Activated naive CD8-positive, alpha-beta T cell (primary cell): Measurements from ENCODE around the gene SNAI1.

ENCODE experiments used
- H3K27ac Mint-ChIP-seq: one replicate; pipeline ENCODE4 v1.8.0; 2021; ENCODE audit warnings: mixed read lengths
- H3K27me3 Mint-ChIP-seq: one replicate; pipeline ENCODE4 v1.8.0; 2021; ENCODE audit warnings: mixed read lengths
- H3K36me3 Mint-ChIP-seq: one replicate; pipeline ENCODE4 v1.8.0; 2021; ENCODE audit warnings: mixed read lengths
- H3K4me1 Mint-ChIP-seq: one replicate; pipeline ENCODE4 v1.8.0; 2021; ENCODE audit warnings: low read depth, mixed read lengths
- H3K4me3 Mint-ChIP-seq: one replicate; pipeline ENCODE4 v1.8.0; 2021; ENCODE audit warnings: mild to moderate bottlenecking, mixed read lengths
- H3K9me3 Mint-ChIP-seq: one replicate; pipeline ENCODE4 v1.8.0; 2021; ENCODE audit warnings: low read depth, mixed read lengths

SNAI1 gene

GRCh38 chr20:50023116-50023805 lies 40.5 kb downstream of the SNAI1 start:
- no peaks in the 10 kb centered on the region for H3K27me3 Mint-ChIP-seq
- H3K36me3 Mint-ChIP-seq: no peaks in the 10 kb centered on the region
- no peaks in the 10 kb centered on the region for H3K4me1 Mint-ChIP-seq
- no peaks in the 10 kb centered on the region for H3K9me3 Mint-ChIP-seq
- H3K27ac Mint-ChIP-seq: no peak overlapping the region
- no peak overlapping the region for H3K4me3 Mint-ChIP-seq

DNA sequence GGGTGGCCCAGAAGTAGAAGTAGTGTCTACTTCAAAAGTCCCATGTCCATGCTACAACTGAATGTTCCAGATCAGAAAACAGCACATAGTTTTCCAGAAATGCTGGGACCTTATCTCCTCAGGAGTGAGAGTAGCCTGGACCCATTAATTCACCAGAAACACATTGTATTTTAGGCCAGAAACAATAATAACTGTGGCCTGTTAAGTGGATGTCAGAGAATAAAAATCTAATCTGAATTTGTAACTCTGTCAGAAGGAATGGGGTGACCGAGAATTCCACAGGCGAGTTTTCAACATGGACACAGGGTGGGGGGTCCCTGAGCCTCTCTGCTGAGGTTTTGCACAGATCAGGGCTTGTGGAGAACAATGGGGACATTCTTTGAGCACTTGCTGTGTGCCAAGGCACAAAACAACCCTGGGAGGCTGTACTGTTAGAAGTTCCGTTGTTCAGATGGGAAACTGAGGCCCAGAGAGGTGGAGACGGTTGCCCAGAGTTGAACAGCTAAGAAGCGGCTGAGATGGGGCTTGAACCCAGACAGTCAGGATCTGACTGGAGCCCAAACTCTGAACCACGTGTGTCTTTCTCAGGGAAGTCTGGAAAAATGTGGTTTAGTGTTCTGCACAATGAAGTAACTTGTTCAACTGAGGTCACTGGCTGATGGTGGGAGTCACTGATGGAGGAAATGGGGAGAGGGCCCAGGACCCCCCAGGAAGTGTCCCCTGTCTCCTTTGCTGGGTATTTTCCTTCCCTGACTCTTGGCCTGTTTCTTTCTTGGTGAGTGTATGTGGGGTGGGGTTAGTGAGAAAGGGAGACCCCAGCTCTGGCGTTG lies 44.2 kb downstream of the SNAI1 start:
- H3K36me3 Mint-ChIP-seq: no peaks in the 10 kb centered on the region

DNA sequence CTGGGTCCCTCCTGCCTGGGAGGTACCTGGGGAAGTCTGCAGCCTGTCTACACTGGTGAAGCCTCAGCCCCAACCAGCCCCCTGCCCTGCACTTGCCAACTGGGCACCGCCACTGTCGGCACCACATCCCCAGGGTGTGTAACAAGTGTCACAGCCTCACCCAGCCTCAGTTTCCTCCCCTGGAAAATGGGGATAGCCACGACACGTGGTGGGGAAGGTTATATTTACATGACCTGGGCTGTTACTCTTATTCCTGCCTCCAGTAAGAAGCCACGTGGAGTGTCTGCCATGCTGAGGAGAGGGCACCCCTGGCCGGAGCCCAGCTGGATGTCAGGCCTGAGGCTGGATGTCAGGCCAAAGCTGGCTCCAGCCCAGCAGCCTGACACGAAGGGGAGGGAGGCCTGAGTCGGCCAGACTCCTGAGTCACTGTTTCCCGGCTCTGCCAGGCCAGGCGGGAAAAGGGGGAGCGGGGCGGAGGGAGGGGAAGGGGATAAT lies 44.9 kb downstream of the SNAI1 start:
- no peak overlapping the region for H3K4me3 Mint-ChIP-seq
- H3K9me3 Mint-ChIP-seq: no peaks in the 10 kb centered on the region
- H3K36me3 Mint-ChIP-seq: no peaks in the 10 kb centered on the region
- H3K27me3 Mint-ChIP-seq: no peaks in the 10 kb centered on the region
- H3K4me1 Mint-ChIP-seq: no peaks in the 10 kb centered on the region
- H3K27ac Mint-ChIP-seq: no peak overlapping the region

More for the DNA sequence above, 44.2 kb downstream of the SNAI1 start:
- H3K27me3 Mint-ChIP-seq: no peaks in the 10 kb centered on the region
- H3K9me3 Mint-ChIP-seq: no peaks in the 10 kb centered on the region
- H3K4me1 Mint-ChIP-seq: no peaks in the 10 kb centered on the region
- no peak overlapping the region for H3K27ac Mint-ChIP-seq
- H3K4me3 Mint-ChIP-seq: no peak overlapping the region

GRCh38 chr20:50029083-50029696 lies 46.4 kb downstream of the SNAI1 start:
- Mint-ChIP-seq H3K9me3 (no peaks in the 10 kb centered on the region), H3K36me3 (no peaks in the 10 kb centered on the region), H3K27me3 (no peaks in the 10 kb centered on the region), H3K4me3 (no peak overlapping the region), H3K4me1 (no peaks in the 10 kb centered on the region), H3K27ac (no peak overlapping the region)

DNA sequence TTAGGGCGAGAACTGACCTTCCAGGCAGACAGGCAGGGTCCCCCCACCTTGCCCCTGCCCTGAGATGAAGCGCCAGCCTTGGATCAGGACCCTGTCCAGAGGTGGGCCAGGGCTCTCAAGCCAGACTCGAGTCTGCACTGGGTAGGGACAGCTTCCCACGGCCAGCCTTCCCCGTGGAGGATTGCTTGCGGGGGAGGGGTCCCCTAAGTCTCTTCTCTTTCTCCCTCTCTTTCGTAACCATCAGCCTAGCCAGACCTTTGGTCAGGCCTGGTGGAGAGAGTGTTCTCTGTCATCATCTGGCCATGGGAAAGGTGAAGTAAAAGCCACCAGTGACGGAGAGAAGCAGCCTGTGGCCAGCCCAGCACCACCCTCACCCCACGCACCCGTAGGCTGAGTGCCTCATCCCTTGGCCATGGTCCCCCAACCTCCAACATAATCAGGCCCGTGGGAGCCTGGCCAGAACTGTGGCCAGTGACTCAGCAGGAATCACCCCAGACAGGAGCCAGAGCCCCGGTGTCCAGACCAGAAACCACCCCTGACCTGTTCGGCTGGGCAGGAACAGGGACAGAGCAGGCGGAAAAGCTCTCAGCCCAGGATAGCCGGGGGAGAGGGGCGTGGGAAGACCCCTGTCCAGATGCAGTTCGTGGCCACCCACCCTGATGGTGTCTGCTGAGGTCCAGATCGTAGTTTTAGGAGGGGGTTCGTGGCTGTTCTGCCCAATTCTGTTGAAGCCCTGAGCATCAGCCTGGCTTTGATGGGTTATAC lies 47.1 kb downstream of the SNAI1 start:
- H3K4me1 Mint-ChIP-seq: no peaks in the 10 kb centered on the region
- no peaks in the 10 kb centered on the region for H3K9me3 Mint-ChIP-seq
- no peaks in the 10 kb centered on the region for H3K36me3 Mint-ChIP-seq
- no peaks in the 10 kb centered on the region for H3K27me3 Mint-ChIP-seq
- H3K4me3 Mint-ChIP-seq: no peak overlapping the region
- no peak overlapping the region for H3K27ac Mint-ChIP-seq

DNA sequence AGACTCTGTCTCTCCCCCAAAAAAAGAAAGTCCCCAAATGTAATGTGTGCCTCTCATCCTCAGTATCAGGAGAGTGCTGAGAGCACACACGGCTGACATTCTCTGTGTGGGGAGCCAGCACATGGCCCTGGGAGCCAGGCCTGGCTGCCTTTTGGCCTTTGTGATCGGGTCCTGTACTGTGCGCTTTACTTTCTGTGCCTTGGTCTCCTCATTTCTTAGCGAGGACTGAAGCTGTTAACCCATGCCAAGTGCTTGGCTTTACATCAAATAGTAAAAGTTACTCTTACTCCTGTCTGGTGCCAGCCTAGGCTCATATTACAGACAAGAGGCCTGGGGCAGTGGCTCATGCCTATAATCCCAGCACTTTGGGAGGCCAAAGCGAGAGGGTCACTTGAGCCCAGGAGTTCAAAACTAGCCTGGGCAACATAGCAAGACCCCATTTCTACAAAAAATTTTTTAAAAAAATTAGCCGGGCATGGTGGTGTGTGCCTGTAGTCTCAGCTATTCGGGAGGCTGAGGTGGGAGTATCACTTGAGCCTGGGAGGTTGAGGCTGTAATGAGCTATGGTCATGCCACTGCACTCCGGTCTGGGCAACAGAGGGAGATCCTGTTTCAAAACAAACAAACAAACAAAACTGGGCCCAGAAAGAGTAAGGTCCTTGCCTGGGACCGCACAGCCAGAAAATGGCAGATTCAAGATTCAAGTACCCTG lies 50.3 kb downstream of the SNAI1 start:
- H3K9me3 Mint-ChIP-seq: no peaks in the 10 kb centered on the region
- H3K27me3 Mint-ChIP-seq: no peaks in the 10 kb centered on the region
- no peaks in the 10 kb centered on the region for H3K36me3 Mint-ChIP-seq
- H3K4me1 Mint-ChIP-seq: no peaks in the 10 kb centered on the region
- no peak overlapping the region for H3K27ac Mint-ChIP-seq
- H3K4me3 Mint-ChIP-seq: no peak overlapping the region

GRCh38 chr20:50034567-50035180 lies 51.9 kb downstream of the SNAI1 start:
- H3K4me1 Mint-ChIP-seq: no peaks in the 10 kb centered on the region
- no peak overlapping the region for H3K4me3 Mint-ChIP-seq

DNA sequence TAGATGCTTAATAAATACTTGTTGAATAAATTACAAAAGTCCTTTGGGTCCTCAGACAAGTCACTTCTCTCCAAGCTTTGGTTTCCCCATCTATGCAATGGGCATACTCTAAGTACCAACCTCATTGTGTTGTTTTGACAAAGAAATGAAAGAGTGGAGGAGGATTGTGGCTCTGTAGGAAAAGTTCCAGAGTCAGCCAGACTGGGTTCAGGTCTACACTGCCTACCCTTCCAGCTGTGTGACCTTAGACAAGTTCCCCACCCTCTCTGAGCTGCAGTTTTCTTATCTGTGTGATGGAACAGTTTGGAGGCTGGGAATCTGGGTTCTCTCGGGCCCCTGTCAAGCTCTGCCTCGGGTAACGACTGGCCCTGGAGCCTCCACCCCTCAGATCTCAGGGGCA lies 53.9 kb downstream of the SNAI1 start:
- Mint-ChIP-seq H3K4me1 (no peaks in the 10 kb centered on the region), H3K27me3 (no peaks in the 10 kb centered on the region), H3K36me3 (no peaks in the 10 kb centered on the region), H3K4me3 (no peak overlapping the region), H3K9me3 (no peaks in the 10 kb centered on the region), H3K27ac (no peak overlapping the region)

More at GRCh38 chr20:50034567-50035180, 51.9 kb downstream of the SNAI1 start:
- Mint-ChIP-seq H3K36me3 (no peaks in the 10 kb centered on the region), H3K27ac (no peak overlapping the region), H3K27me3 (no peaks in the 10 kb centered on the region), H3K9me3 (no peaks in the 10 kb centered on the region)

DNA sequence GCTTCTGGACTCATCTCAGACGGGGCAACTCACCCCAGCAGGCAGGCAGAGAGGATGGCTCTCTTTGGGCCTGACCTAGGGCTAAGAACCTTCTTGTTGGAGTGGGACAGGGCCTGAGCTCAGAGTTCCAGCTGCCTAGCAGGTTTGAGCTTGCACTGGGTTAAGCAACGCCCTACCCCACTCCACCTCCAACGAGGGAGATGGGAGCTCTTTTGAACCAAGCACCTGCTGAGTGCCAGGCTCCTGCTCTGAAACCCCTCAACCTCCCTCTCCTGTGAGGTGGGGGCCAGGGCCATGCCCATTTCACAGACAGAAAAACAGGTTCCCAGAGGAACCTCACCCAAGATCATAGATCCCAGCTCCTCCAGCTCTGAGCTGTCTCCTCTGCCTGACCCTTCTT lies 54.3 kb downstream of the SNAI1 start:
- Mint-ChIP-seq H3K27me3 (no peaks in the 10 kb centered on the region), H3K9me3 (no peaks in the 10 kb centered on the region), H3K4me1 (no peaks in the 10 kb centered on the region), H3K27ac (no peak overlapping the region), H3K4me3 (no peak overlapping the region), H3K36me3 (no peaks in the 10 kb centered on the region)

GRCh38 chr20:50037575-50037974 lies 54.8 kb downstream of the SNAI1 start:
- Mint-ChIP-seq H3K4me3 (no peak overlapping the region), H3K27ac (no peak overlapping the region), H3K27me3 (no peaks in the 10 kb centered on the region), H3K36me3 (no peaks in the 10 kb centered on the region), H3K9me3 (no peaks in the 10 kb centered on the region), H3K4me1 (no peaks in the 10 kb centered on the region)

- no peaks in the 10 kb centered on the region for H3K27me3 Mint-ChIP-seq
- no peak overlapping the region for H3K27ac Mint-ChIP-seq
- no peaks in the 10 kb centered on the region for H3K36me3 Mint-ChIP-seq
- no peaks in the 10 kb centered on the region for H3K4me1 Mint-ChIP-seq
- H3K4me3 Mint-ChIP-seq: no peak overlapping the region
- no peaks in the 10 kb centered on the region for H3K9me3 Mint-ChIP-seq
These were observed 55.4 kb downstream of the SNAI1 start for GRCh38 chr20:50038169-50038568.
